Fibroblast of skin of left quadriceps (primary cell): ENCODE measurements around the gene SEMA6A.

Source experiments
- DNase-seq, 2 experiments: peaks; one replicate each; pipeline ENCODE4 v3.0.0-alpha.2; 2013; ENCODE audit warnings: low read depth in 2 of 2

Gene SEMA6A

GRCh38 chr5:116406306-116407041 lies 168.1 kb downstream of the SEMA6A start:
- no peak for DNase-seq

DNA sequence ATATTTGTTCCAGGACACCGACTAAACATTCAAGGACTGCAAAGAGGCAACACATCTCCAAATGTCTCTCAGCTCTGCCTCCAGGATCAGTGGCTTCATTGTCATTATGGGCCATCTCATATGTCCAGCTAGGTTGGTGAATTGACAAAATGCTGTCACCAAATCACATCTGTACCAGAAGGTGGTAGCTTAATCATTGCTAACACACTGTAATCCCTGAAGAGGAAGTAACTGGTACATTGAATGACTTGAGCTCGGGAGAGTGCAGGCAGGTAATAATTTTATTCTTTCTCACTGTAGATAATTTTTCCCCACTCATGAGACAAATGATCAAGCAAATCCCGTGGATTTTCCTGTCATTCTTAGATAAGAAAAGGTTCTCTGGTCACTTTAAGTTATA lies 169.8 kb downstream of the SEMA6A start:
- no peak for DNase-seq

DNA sequence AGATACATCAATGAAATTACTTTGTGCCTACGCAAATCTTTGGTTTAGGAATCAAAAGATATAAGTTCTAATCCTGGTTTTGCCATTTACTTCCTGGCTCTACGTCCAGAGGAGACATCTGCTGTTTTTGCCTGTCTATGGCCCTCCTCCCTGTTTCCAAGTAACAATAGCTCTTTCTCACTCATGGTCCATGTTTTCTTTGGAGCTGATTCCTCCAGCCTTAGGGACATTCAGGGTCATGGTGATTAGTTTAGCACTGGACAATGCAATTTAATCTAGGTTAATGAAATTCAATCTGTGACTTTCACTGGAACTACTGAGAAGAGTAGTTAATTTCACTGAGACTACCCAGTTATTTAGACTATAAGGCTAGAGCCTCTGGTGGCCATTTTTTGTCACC lies 170.6 kb downstream of the SEMA6A start:
- DNase-seq = no peak

DNA sequence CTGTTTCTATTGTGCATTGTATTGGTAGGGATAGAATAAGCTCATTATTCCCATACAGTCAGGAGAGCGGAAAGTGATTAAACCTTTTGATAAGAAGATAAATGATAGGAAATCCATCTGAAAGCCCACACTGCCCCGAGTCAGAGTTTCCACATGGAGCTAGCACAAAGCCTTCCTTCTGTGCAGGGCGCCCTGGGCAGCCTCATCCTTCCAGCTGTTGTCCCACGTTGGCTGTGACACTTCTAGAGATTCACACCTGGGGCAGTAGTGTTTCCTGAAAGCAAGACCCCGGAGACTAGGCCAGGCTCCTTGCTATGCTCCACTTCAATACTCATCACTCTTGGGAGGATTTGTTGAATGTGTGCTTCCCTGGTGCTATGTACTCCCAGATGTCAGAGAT lies 172.4 kb downstream of the SEMA6A start:
- DNase-seq = no peak

GRCh38 chr5:116401576-116401975 lies 173.0 kb downstream of the SEMA6A start:
- DNase-seq = no peak

- no peak for DNase-seq
Observed at GRCh38 chr5:116396476-116397099, 178.0 kb downstream of the SEMA6A start.

DNA sequence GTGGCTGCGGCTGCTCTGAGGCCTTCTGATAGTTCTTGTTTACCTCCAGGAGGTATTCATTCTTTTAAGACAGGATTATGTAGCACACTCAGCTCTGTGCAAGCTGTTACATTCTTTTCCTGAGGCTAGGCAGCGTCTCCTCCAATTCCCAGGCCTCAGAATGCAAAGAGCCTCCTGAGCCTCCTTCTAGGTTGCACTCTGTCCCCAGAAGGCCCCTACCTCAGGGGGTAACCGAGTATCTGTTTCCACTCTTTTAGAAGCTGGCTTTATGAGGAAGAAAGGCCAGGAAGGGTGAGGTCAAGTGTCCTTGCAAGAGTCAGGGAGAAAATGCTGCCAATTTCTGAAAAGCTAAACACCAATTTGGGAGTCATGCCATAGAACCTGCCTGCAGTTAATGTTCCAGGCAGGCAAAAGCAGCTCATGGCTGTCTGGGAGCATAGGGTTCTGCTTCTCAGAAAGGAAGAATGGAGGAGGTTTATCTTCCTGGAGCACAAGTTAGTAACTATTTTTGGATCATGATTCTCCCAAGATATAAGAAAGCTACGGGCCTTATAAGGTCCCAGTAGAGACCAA lies 178.9 kb downstream of the SEMA6A start:
- no peak for DNase-seq

GRCh38 chr5:116395226-116395625 lies 179.4 kb downstream of the SEMA6A start:
- DNase-seq = no peak

- peak in 1 of 2 experiments; percentile 11 for DNase-seq
Observed at GRCh38 chr5:116394186-116394867, 180.3 kb downstream of the SEMA6A start.
